Occipital lobe (tissue), 2 donors: Measurements from ENCODE around the gene ACVR2B. TPM values are rescaled to one million over a fixed set of nuclear protein-coding genes. Genes with fewer than 3 reads are reported as not detected.

Experiments
- DNase-seq: peaks from one replicate; lab custom pipeline; 2025; lab: John Stamatoyannopoulos, UW
- total RNA-seq: library from RNA; depleted of rRNA; stranded (reverse); fragments of >200 nt; gene quantifications from one replicate; pipeline ENCODE4 v1.2.3, GENCODE V29; 2014

Gene ACVR2B
- total RNA-seq, 1 donor from 2014 or later, result 42.6 TPM

DNA sequence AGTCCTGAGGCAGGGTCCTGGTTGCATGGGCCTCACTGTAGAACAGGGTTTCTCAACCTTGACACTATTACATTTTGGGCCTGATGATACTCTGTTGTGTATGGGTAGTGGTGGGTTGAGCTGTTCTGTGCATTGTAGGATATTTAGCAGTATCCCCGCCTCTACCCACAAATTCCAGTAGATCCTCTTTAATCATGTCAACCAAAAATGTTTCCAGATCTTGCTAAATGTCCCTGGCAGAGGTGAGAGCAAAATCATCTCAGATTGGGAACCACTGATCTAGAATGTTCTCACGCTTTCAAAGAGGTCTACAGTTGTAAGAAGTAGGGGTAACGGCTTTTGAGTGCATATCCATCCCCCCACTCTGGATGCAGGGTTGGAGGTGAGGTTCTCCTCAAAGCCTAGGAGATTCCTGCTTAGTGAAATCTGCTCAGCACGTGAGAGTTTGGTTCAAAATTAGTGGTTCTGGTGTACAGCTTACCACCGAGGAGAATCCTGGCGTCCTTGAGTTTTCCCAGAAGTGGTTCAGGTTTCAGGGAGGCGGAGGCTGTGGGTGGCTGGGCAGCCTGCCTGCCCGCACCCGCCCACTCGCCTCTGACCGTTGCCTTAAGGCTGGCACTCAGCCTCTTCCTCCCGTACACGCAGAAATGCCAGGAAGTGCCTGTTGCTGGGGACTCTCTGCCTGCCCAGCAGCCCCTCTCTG, 5.3 kb downstream of the ACVR2B start:
- DNase-seq, result peak; percentile 36

DNA sequence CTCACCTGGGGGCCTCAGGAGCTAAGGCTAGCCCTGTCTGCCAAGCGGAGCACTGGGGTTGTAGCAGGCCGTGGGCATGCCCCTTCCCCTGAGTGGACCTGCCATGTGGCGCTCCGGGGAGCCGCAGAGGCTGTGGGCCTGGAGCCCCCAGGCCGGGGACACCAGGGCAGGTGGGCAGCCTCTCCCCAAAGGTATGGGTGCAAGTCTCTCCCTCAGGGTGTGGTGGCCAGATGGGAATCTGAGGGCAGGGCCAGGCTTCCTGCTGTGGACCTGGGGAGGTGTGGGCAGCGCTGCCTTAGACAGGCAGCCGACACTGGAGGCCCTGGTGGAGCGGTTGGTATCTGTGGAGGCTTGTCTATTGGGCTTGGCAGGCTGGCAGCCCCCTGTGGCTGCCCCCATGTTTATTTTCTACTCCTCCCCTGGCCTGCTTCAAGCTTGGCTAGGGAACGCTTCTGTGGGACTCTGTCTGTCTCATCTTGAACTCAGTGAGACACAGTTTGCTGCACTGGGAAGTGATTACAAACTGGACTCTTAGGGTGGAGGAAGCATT, 5.9 kb downstream of the ACVR2B start:
- no peak for DNase-seq

DNA sequence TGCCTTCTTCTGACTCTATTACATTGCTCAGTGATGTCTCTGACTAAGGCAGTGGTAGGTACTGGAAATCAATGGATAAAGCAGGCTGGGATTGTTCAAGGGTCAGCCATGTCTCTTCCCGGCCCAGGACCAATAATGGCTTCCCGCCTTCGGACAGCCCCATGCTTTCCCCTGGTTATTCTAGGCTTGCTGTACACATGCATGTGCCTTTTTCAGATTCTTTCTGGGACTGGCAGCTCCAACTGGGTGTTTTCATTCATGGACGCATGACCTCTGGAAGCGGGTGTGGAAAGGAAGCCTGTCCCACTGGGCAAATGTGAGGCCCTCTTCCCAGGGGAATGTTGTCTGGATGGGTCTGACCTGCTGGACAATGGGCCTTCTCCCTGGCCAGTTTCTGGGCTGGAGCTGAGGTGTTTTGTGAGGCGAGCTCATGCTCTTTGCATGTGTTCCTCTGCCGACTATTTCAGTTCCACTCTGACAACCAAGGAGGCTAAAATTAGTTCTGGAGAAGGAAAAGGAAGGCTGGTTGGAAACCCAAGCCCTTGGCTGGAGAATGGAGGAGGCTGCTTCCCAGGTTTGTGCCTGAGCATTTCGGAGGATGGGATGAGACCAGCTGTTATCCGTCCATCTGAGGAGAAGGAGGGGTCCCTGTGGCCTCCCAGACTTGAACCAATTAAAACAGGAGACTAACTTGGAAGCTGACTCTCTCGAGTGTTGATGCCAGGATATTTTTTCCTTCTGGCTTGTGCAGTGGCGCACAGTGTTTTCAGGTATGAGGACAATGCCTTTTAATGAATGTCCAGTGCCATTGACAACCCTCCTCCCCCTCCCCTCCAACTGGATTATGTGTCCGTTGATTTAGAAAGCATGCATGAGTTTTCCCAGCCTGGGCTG, 6.9 kb downstream of the ACVR2B start:
- no peak for DNase-seq

DNA sequence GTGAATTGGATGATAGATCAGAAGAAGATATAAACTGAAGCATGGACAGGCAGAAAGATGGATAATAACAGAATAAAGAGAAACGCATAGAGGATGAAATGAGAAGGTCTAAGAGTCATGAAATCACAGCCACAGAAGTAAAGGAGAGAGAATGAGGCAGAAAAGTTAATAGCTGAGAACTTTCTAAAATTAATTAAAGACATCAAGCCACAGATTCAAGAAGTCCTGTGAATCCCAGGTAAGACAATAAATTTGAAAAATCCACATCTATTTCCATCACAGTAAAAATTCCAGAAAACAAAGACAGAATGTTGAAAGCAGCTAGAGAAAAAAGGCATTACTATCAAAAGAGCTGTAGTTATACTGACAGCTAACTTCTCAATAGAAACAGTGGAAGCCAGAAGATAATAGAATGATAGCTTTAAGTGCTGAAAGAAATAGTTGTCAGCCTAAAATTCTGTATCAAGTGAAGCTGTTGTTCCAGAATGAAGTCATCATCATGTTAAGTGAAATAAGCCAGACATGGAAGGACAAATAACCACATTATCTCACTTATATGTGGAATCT, 12.0 kb downstream of the ACVR2B start:
- no peak for DNase-seq

DNA sequence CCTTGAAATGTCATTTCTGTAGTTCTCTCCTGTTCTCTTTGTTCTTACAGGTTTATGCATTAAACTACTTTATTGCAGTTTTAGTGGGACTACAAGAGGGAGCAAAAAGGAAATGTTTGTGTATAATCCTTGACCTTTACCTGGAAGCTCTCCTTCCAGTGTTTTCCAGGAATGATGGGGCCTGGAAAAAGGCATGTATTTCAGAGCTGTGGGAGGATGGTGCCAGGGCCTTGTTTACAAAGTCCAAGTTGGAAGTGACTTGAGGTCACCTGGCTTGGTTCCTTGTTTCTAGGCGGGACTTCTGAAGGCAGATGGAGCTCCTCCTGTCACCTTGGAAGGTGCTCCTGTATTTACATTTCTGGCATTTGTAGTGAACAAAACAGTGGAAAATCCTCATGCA, 15.1 kb downstream of the ACVR2B start:
- DNase-seq, result no peak

DNA sequence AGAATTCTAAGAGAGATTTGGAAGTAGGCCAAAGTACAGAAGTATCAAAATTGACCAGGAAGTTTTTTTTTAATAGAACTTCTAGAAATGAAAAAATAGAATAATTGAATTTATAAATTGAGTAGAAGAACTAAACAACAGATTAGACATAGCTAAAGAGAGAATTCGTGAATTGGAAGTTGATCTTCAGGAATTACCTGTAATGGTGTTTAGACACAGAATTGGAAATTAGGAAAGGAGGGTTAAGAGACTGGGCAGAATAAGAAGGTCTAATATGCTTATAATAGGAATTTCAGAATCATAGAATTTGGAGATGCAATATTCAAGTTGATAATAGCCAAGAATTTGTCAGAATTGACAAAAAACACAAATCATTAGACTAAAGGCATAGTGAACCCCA, 16.2 kb downstream of the ACVR2B start:
- DNase-seq, result no peak

DNA sequence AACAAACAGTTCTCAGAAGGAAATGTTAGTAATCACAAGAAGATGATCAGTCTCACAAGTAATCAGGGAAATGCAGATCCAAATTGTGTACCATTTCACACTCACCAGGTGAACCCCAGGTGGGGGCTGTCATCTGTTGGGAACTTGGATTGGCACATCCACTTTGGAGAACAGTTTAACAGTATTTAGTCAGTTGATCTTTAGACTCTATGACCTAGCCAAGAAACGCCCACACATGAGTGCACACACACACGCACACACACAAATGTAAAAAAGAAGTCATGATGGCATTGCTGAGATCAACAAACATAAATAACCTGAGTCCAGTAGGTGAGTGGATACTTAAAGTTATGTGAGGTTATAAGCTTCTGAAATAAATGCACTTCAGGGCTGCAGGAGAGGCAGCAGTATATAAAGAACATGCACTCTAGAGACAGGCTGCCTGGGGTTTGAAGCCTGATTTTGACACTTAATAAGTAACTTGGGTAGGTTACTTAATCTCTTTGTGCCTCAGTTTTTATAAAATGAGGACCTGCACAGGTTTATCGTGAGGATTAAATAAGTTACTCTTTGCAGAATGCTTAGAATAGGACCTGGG, 17.7 kb downstream of the ACVR2B start:
- no peak for DNase-seq

DNA sequence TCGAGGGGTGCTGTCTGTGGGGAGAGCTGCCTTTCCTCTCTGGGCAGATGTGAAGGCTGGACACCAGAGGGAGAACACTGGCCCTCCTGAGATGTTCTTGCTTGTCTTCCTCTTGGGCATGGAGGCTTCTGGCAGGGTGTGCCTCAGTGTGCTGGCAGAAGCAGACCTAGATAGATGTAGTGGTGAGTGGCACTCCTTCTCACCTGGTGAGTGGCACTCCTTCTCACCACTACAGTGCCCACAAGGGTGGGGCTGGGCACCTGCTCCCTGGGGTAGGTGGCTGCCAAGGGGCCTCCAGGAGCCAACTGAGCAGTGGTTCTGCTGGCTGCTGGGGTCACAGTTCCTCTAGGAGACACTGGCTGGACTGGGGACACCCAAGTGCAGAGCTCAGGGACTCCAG, 18.7 kb downstream of the ACVR2B start:
- no peak for DNase-seq

DNA sequence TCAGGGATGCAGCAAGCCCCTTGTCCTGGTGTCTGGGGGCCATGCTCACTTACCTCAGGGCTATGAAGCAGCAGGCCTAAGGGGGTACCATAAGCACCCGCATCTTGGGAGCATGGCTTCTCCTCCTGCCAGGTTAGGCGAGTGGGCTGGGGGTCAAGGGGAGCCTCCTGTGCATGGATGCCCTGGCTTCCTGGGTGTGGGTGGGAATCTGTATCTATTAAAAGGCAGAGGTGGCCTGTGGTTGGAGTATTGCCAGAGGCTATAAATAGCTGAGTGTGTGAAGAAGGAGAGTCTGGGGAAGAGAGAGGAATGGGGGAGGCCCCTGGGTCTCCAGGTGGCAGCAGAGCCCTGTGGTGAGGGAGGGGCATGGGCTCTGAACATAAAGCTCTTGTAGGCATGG, 19.5 kb downstream of the ACVR2B start:
- DNase-seq, result no peak

DNA sequence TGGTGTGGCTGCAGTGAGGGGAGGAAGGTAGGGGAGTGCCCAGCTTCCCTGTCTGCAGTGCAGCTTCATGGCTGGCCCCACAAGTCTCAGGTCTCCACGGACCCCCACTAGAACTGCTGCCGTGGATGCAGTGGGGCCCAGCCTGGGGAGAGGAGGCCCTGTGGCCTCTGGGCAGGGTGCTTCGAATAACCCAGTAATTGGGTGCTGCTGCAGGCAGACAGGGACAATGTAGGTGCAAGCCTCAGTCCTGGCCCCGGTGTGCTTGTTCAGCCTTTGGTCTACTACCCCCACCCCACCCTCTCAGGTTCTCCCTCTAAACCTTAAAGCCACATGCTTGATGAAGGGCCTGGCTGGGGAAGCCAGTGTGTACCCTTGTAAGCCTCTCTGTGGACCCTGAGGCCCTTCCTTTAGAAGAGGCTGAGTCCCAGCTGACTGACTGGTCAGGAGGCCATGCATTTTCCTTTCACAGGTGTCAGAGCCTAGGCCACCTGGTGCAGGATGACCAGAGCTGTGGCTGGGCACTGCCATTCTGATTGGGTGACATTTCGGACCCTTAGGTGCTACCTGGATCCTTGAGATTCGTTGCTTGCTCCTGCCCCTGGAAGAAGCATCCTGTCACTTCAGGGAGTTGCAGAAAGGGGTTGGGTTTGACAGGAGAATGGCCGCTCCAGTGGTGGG, 21.4 kb downstream of the ACVR2B start:
- no peak for DNase-seq

DNA sequence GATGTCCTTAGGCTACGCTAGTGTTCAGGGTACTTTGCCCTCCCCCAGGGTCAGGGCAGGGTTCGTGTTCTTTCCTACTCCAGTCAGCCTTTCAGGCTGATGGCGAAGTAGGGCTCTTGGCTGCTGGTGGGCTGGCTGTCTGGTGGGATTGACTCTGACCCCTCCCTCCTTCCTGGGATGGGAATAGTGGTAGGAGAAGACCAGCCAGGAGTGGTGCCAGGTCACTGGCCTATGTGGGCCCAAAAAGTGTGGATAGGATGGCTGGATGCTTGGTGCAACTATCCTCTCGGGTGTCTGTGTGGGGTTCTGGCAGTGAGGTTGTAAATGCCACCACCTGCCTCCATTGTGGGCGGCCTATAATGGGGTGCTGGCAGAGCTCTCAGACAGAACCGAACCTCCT, 22.0 kb downstream of the ACVR2B start:
- DNase-seq, result no peak

DNA sequence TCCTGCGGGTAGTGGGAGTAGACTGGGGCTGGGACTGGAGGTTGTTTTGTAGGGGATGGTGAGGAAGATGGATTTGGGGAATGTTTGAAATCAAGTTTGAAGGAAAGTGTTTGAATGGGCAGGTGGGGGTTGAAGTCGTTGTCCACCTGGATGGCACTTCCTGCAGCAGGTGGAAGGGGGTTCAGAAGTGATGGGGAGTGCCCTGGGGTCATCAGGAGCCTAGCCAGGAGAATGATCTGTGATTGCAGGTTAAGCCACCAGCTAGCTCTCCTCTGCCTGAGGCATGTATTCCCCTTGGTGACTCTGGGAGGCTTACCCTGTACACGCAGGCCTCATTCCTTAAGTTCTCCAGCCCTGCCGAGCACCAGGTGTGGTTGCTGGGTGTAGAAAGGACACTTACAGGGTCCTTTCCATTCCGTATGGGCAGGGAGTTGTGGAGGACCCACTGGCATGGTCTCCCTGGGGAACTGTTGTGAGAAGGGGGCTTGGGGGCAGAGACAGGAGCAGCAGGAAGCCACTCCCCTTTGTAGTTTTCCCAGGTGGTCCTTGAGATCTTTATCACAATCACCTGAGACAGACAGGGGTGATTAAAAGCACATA, 22.6 kb downstream of the ACVR2B start:
- DNase-seq, result no peak

DNA sequence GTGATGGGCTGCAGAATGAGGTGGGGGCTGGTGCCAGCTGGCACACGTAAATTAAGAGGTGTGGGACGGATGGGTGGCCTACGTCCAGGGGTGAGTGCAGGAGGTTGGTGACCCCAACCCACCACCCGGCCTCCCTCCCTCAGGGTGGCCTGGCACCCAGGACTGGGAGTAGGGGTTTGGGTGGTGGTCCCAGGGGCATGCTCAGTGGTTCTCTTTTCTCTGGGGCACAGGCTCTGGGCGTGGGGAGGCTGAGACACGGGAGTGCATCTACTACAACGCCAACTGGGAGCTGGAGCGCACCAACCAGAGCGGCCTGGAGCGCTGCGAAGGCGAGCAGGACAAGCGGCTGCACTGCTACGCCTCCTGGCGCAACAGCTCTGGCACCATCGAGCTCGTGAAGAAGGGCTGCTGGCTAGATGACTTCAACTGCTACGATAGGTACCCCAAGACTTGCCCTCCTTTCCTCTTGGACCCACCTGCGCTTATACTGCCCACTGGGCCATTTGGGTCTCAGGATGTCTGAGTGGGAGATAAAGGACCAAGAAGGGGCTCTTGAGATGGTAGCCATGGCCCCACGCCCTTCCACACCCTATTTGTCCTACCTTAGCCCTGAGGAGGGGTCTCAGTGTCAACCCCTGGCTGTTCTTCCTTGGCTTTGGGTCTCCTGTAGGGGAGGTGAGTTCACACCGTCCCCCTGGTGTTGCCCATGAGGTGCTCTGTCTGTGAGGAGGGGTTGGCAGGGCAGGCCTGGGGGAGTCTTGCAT, 23.5 kb downstream of the ACVR2B start:
- no peak for DNase-seq

DNA sequence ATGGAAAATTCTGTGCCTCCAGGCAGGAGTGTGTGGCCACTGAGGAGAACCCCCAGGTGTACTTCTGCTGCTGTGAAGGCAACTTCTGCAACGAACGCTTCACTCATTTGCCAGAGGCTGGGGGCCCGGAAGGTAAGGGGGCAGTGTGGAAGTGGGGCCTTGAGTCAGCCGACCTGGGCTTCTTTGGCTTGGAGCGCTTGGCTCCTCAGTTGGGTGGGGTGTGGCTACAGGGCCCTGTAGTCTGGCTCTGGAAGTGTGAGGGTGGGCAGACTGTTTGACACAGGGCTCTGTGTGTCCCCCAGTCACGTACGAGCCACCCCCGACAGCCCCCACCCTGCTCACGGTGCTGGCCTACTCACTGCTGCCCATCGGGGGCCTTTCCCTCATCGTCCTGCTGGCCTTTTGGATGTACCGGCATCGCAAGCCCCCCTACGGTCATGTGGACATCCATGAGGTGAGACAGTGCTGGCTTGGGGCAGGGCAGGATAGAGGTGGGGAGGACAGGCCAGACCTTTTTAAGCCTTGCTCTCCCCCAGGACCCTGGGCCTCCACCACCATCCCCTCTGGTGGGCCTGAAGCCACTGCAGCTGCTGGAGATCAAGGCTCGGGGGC, 24.3 kb downstream of the ACVR2B start:
- no peak for DNase-seq

DNA sequence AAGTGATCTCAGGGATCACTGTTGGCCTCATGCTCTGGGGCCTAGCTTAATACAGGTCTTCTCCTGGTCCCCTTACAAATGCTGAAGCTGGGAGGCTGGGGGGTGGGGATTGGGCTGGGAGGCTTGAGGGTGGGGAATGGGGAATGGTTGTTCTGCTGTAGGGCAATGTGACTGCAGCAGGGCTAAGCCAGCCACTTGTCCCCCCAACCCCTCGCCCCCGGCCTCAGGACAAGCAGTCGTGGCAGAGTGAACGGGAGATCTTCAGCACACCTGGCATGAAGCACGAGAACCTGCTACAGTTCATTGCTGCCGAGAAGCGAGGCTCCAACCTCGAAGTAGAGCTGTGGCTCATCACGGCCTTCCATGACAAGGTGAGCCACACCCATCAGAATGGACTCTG, 25.2 kb downstream of the ACVR2B start:
- no peak for DNase-seq

DNA sequence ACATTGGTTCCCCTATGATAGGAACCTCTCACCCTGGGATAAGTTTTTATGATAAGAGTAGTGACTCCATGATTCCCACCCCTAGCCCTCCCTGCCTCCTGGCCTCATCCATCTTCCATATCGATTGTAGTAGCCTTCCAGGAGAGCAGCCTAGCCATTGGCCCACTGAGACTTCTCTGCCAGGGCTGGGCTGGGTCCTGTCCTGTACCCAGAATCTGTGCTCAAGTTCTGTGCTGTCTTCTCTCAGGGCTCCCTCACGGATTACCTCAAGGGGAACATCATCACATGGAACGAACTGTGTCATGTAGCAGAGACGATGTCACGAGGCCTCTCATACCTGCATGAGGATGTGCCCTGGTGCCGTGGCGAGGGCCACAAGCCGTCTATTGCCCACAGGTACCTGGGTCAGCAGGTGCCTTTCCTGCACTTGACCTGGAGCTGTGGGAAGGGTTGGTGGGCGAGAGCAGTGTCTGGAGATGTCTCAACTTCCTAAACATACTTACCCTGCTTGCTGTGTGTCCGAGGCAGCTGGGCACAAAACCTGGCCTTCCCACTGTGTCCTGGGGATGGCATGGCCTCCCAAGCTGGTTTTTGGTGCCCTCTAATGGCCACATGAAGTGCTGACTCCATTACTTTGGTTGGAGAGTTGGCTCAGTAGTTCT, 25.9 kb downstream of the ACVR2B start:
- peak; percentile 32 for DNase-seq

DNA sequence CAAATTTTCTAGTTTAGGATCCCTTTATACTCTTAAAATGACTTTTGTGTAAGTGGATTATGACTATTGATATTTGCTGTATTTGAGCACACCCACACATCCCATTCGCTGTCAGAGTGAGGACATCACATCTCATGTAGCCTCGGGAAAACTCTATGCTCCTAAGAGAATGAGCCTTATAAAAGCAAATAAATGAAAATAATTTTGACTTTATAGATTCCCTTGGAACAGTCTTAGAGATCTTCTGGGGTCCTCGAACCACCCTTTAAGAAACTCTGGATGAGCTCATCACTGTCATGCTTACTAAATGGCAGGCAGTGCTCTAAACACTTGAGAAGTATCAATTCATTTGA, 26.4 kb downstream of the ACVR2B start:
- no peak for DNase-seq

DNA sequence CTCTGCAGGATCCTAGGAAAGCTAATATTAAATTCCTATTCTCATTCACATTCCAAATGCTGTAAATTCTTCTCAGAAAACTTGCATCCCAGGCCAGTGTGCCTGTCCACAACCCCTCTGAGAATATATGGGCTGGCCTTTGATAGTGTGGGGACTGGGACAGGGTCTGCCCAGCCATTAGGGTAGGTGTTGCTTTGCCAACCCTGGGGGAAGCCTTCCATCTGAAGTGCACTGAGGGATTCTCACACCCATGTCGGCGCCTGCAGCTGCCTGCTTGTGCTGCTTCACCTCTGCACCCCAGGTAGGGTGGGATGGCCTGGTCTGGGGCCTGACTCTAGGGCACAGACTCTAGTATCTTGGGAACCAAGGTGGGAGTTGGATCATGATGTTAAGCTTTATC, 27.2 kb downstream of the ACVR2B start:
- no peak for DNase-seq

DNA sequence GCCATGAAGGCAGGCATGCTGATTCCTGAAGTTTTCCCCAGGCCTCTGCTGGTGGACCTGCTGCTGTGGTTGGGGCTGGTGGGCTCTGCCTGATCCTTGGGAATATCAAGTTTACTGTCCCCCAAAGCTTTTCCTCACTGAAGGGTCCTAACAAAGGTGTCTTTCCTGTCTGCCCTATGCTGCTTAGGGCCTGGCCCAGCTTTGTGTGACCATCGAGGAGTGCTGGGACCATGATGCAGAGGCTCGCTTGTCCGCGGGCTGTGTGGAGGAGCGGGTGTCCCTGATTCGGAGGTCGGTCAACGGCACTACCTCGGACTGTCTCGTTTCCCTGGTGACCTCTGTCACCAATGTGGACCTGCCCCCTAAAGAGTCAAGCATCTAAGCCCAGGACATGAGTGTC, 29.3 kb downstream of the ACVR2B start:
- no peak for DNase-seq
